GM18951 (cell line): ENCODE data around the gene A2M.

ENCODE experiments used
- POLR2A ChIP-seq: IDR thresholded peaks from 4 replicates; pipeline ENCODE4 v1.6.1; 2011; ENCODE audit warnings: mild to moderate bottlenecking; ENCODE audit not compliant: insufficient read length, insufficient read depth; ENCODE audit errors: extremely low read depth
- in situ Hi-C: fragments of 300-500 bp; cut with MboI; formaldehyde crosslinking; loops from one replicate; pipeline ENCODE4 v1.12.0; 2022; ENCODE audit warnings: low sequenced_read_pairs, mixed read lengths, inconsistent platforms; ENCODE audit not compliant: unreplicated experiment

A2M gene

GRCh38 chr12:9086087-9086486 lies 29.6 kb downstream of the A2M start:
- no peak for TF ChIP-seq POLR2A
- in situ Hi-C loops, result no loop called here

- no peak for TF ChIP-seq POLR2A
- in situ Hi-C loops, result no loop called here
Observed at GRCh38 chr12:9084417-9084816, 31.3 kb downstream of the A2M start.

- in situ Hi-C loops, result no loop called here
- no peak for TF ChIP-seq POLR2A
Observed at GRCh38 chr12:9083793-9084192, 31.9 kb downstream of the A2M start.

GRCh38 chr12:9081667-9082427 lies 33.9 kb downstream of the A2M start:
- in situ Hi-C loops, result no loop called here
- no peak for TF ChIP-seq POLR2A

- in situ Hi-C loops, result no loop called here
- no peak for TF ChIP-seq POLR2A
Observed at GRCh38 chr12:9079883-9080675, 35.6 kb downstream of the A2M start.

- in situ Hi-C loops, result no loop called here
- TF ChIP-seq POLR2A, result no peak
Observed at GRCh38 chr12:9079082-9079481, 36.6 kb downstream of the A2M start.

- in situ Hi-C loops, result no loop called here
- no peak for TF ChIP-seq POLR2A
Observed at GRCh38 chr12:9077152-9078031, 38.3 kb downstream of the A2M start.

GRCh38 chr12:9076733-9077132 lies 39.0 kb downstream of the A2M start:
- in situ Hi-C loops, result no loop called here
- TF ChIP-seq POLR2A, result no peak

- TF ChIP-seq POLR2A, result no peak
- in situ Hi-C loops, result no loop called here
Observed at GRCh38 chr12:9075138-9075535, 40.6 kb downstream of the A2M start.

GRCh38 chr12:9074484-9075137 lies 41.1 kb downstream of the A2M start:
- TF ChIP-seq POLR2A, result no peak
- in situ Hi-C loops, result no loop called here

- no peak for TF ChIP-seq POLR2A
- in situ Hi-C loops, result no loop called here
Observed at GRCh38 chr12:9073076-9073475, 42.6 kb downstream of the A2M start.

- in situ Hi-C loops, result no loop called here
- no peak for TF ChIP-seq POLR2A
Observed at GRCh38 chr12:9072481-9073038, 43.2 kb downstream of the A2M start.
